HTERT RPE-1 (cell line): ENCODE results near the gene POLR2I.

Experiments
- in situ Hi-C: fragments of 300-500 bp; cut with MboI; formaldehyde crosslinking; loops from 4 replicates; pipeline ENCODE4 v1.14.3; 2020; ENCODE audit warnings: low sequenced_read_pairs

The POLR2I gene

GRCh38 chr19:36114721-36115452 lies at the start of gene POLR2I:
POLR2I (minus strand) TSS chr19:36114875; CDS start chr19:36114856, 19 bp downstream.
- in situ Hi-C loops, result no loop called here

GRCh38 chr19:36163813-36164212 lies 49.1 kb upstream of the POLR2I start:
- in situ Hi-C loops, result no loop called here

DNA sequence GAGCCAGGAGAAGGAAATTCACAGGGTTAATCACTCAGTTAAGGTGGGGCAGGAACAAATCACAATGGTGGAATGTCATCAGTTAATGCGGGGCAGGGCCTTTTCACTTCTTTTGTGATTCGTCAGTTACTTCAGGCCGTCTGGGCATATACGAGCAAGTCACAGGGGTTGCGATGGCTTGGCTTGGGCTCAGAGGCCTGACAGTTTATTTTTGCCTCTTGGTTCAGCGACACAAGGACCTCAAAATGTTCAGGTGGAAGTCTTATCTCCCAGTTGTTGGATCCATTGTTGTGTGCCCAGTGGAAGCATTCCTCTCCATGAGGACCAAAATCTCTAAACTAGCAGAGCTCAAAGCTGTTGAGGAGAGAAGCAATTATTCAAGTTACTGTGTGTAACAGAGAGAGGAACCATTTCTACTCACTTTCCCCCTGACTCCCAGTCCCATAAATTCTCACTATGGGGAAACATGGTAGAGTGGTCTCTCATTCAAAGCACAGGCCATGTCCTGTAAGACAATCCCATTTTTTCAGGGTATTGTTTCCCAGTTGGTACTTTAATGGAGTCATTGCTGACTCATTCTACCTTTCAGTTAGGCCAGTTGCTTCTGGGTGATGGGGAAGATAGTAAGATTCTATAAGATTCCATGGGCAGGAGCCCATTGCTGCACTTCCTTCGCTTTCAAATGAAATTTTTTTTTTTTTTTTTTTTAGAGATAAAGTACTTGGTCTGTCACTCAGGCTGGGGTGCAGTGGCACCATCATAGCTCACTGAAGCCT lies 46.3 kb upstream of the POLR2I start:
- in situ Hi-C loops, result no loop called here

DNA sequence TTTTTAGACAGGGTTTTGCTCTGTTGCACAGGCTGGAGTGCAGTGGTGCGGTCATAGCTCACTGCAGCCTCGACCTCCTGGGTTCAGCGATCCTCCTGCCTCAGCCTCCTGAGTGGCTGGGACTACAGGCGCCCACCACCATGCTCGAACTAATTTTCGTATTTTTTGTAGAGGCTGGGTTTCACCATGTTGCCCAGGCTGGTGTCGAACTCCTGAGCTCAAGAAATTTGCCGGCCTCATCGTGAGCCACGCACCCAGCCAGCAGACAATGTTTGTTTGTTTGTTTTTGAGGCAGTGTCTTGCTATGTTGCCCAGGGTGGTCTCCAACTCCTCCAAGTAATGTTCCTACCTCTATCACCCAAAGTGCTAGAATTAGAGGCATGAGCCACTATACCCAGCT lies 38.5 kb upstream of the POLR2I start:
- in situ Hi-C loops, result no loop called here

- in situ Hi-C loops, result no loop called here
These were observed 37.8 kb upstream of the POLR2I start, which contains the start of gene COX7A1 for GRCh38 chr19:36152352-36153091. COX7A1 (minus strand) TSS chr19:36152447; CDS start chr19:36152407, 40 bp downstream.

DNA sequence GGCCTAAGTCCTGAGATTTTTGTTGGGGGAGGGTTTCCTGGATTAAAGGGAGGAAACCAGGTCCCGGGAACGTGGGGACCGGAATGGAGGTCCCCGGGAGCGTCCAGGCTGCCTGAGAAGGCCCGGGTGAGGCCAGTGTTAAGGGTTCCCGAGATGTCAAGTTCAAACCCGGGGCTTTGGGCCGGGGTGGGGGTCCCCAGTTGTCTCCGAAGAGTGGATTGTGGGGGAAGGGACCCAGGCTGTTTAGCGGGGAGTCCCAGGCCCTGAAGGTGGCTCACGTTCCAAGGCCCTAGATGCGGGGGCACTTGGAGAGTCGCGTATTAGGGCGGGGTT lies 37.3 kb upstream of the POLR2I start:
- in situ Hi-C loops, result no loop called here

DNA sequence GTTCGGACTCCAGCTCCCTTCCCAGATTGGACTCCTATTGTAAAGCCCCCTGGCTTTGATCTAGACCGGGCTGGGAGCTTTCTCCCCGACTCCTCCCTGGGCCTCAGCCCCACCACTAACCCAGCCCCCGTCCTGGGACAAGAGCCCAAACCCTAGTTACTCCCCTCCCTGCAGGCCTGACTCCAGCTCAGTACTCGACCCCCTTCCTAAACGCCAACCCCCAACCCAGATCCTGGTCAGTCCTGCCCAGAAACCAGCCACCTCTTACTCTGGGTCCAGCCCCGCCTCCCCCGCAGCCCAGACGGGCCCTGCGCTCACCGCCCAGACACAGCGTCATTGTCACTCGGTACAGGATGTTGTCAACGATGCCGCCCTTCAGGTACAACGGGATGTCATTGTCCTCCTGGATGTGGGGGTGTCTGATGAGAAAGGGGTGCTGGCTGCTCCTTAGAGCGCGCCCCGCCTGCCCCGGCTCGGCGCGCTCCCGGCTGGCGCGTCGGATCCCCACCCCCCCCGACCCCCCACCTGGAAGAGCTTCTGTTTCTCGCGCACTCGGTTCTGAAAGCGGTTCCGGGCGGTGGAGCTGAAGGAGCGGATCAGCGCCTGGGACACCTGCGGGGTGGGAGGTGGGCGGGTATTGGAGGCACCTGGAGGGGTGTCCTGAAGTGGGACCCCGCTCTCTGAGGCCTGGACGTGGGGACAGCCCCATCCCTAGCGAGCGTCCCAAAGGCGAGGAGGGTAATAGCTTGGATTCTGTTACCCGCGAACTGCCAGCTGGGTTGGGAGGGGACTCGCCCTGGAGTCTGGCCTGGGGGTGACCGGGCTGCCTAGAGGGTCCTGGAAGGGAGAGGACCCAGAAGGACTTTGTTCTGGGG lies 36.7 kb upstream of the POLR2I start:
- in situ Hi-C loops, result no loop called here

DNA sequence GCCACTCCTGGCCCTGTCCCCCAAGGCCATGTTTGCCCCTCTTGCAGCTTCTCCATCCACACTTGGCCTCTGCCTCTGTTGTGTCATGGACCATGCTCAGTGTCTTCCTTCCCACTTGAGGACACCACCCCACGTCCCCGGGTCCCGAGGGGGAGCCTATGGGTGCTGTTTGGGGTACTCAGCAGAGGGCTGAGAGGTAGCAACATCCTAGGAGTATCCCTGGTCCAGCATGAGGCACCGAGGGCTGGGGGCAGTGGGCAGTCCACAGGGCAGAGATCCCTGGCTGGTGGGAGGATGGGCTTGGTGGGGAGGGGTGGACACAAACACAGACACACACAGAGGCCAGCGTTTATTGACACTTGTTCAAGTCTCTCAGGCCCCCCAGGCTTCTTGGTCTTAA lies 35.9 kb upstream of the POLR2I start:
- in situ Hi-C loops, result no loop called here

GRCh38 chr19:36149673-36150406 lies 35.2 kb upstream of the POLR2I start:
- in situ Hi-C loops, result no loop called here

GRCh38 chr19:36144624-36145023 lies 29.9 kb upstream of the POLR2I start:
- in situ Hi-C loops, result no loop called here

GRCh38 chr19:36142496-36142895 lies 27.8 kb upstream of the POLR2I start:
- in situ Hi-C loops, result no loop called here

GRCh38 chr19:36142046-36142445 lies 27.4 kb upstream of the POLR2I start:
- in situ Hi-C loops, result no loop called here

- in situ Hi-C loops, result no loop called here
These were observed 26.6 kb upstream of the POLR2I start for GRCh38 chr19:36141039-36141927.

DNA sequence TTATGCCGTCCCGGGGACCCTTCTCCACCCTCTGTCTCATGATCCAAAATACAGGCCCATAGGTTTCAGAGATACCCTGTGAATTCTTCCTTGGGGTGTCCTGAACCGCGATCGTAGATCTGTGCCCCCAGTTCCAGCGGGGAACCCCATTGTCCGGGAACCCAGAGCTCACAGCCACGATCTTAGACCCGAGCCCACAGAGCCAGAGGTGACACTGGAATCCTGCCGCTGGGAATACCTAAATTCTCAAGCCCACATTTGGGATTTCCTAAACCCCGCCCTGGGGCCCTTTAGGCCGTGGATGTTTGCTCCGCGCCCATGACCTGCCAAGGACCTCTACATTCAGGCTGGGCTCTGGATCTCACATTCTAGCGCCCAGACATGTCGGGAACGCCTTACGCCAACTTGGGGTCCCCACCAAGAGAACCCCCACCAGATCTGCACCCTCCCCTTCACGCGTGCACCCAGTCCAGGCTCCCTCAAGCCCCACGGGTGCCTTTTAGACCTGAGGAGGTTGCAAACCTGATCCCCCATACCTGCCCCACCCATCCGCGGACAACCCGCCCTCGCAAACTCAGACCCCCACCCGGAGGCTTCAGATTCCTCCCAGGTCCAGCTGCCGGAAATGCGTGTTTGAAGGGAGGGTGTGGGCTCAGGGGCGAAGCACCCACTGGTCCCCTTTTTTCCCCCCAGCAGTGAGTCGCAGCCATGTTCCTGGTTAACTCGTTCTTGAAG lies 25.8 kb upstream of the POLR2I start:
- in situ Hi-C loops, result no loop called here

- in situ Hi-C loops, result no loop called here
These were observed 25.0 kb upstream of the POLR2I start, which contains the start of gene CAPNS1 for GRCh38 chr19:36139473-36140303. CAPNS1 (plus strand) TSS chr19:36140066; CDS start chr19:36141012, 946 bp downstream.

GRCh38 chr19:36139120-36139472 lies 24.4 kb upstream of the POLR2I start:
- in situ Hi-C loops, result no loop called here

DNA sequence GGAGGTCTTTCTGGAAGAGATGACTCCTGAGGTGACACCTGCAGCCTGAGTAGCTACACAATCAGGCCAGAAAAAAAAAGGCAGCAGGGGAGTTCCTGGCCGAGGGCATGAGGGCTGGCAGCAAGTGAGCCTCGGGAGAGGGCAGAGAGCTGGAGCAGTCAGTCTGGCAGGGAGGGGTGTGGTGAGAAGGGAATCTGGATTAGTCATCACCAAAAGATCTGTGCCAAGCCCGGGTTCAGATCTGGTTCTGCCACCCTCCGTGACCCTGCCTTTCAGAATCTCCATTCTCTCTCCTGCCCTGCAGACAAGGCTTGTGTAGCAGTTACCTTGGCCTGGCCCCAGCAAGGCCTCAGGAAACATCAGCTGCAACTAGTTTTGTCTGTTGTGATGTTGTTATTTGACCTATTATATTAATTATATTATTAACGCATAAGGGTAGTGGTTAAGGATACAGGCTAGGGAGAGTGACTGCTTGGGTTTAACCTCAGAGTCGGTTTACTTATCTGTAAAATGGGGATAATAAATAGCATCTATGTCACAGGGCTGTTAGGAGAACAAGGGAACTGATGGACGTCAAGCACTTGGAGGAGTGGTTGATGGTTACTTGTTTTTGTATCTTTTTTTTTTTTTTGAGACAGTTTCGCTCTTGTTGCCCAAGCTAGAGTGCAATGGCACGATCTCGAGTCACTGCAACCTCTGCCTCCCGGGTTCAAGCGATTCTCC lies 22.4 kb upstream of the POLR2I start:
- in situ Hi-C loops, result no loop called here
